OCI-M2 (cell line): ENCODE results near the gene IGFBP1.
"Not testable (repeated sequence)": the region's sequence is repeated elsewhere in the genome, so short reads cannot be mapped to it uniquely, and the experiment has no call there.

Experiments used
- DNase-seq: peaks from one replicate; lab custom pipeline; 2025; ENCODE audit not compliant: unreplicated experiment; lab: John Stamatoyannopoulos, UW

IGFBP1 gene

DNA sequence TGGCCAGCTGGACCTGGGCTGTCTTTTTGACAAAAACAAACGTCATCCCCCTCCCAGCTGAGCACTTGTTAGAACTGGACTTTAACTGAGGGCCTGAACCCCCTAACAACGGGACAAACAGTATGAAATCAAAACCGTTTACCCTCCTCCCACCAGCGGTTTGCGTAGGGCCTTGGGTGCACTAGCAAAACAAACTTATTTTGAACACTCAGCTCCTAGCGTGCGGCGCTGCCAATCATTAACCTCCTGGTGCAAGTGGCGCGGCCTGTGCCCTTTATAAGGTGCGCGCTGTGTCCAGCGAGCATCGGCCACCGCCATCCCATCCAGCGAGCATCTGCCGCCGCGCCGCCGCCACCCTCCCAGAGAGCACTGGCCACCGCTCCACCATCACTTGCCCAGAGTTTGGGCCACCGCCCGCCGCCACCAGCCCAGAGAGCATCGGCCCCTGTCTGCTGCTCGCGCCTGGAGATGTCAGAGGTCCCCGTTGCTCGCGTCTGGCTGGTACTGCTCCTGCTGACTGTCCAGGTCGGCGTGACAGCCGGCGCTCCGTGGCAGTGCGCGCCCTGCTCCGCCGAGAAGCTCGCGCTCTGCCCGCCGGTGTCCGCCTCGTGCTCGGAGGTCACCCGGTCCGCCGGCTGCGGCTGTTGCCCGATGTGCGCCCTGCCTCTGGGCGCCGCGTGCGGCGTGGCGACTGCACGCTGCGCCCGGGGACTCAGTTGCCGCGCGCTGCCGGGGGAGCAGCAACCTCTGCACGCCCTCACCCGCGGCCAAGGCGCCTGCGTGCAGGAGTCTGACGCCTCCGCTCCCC is at the start of gene IGFBP1:
TSS of gene IGFBP1 (plus strand) at position 304 of the 808 bp plus-strand sequence. CDS start at position 469, 165 bp downstream.
- DNase-seq = no peak

DNA sequence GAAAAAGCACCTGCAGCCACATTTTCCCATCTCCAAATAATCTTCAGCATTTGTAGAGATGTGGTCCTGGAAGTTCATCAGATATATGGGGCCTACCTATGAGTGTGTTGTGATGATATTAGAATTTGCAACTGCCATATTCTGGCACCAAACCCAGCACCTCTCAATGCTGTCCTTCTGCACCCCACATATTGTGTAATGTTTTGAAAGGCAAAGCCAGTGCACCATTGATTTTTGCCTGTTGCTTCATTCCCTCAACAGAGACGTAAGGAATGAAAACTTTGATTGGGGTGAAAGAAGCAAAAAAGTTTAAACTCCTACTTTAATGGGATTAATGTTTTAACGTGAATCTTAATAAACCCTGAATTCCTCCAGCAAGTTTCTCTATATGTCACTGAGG is 49.4 kb upstream of the IGFBP1 start:
- DNase-seq = not testable (repeated sequence)

DNA sequence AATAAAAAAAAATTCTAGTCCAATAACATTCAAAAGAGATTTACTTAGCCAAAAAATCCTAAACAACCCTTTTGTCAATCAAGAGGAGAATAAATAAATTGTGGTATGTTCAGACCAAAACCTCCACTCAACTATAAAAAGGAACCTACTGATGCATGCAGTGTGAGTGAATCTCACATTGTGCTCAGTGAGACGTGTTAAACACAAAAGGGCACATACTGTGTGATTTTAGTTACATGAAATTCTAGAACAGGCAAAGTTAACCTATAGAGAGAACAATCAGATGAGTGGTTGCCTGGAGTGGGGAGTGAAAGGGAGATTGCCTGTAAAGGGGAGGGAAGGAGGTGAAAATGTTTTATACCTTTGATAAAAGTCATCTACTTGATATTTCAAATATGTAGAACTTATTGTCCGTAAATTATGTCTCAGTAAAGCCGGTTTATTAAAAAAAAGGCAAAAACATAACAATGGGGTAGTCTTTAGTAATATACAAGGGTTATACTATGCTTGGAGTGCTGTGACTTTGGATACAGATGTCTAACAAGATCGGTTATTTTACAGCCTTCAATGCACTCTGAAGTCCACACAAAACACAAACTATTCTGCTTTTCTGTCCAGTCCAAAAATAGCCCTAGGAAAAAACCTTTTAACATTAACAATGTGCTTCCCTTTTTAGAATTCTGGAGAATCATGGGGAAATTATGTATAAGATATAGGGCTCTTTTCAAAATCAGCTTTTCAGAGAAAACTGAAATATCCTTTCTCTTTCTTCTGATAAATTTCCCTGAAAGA is 46.2 kb upstream of the IGFBP1 start:
- not testable (repeated sequence) for DNase-seq

DNA sequence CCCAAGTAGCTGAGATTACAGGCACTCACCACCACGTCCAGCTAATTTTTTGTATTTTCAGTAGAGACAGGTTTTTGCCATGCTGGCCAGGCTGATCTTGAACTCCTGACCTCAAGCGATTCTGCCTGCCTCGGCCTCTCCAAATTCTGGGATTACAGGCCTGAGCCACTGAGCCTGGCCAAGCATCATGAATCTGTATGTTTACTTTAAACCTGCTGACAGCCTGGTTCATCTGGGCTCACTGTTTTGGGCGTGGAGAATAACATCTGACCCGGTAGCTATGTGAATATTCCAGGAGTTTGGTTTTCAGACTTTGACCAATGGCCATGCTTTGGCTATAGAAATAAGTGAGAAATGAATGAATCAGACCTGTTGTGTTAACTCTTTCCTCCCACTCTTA is 41.8 kb upstream of the IGFBP1 start:
- not testable (repeated sequence) for DNase-seq

DNA sequence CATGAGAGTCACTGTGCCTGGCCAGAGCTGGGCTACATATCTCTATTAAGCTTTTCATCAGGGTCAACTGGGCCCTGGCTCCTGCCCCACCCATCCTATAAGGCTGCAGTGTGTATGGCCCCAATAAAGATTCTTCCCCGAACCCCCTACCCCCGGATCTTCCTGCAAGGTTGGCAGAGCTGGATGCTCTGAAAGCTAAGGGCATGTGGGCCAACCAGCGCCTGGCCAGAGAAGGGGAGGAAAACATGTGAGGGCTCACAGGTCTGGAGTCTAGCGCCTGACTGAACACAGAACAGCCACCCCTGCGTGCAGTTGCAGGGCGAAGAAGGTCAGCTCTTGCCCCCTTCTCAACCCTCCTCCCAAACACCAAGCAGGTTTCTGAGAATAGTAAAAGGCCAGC is 39.6 kb upstream of the IGFBP1 start:
- not testable (repeated sequence) for DNase-seq

DNA sequence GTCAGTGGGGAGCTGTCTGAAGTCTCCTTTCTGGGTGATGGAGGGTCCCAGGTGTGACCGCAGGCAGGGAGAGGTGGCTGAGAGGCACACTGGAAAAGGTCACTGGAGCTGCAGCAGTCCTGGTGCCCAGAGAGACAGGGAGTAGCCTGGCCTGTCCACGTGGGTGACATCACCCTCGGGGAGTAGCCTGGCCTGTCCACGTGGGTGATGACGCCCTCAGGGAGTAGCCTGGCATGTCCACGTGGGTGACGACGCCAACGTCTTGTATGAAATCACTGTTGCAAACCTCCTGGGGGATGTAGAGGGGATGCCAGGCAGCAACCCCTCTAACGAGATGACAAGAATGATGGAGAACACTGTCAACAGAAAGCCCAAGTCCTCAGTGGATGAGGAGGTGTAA is 35.3 kb upstream of the IGFBP1 start:
- not testable (repeated sequence) for DNase-seq

DNA sequence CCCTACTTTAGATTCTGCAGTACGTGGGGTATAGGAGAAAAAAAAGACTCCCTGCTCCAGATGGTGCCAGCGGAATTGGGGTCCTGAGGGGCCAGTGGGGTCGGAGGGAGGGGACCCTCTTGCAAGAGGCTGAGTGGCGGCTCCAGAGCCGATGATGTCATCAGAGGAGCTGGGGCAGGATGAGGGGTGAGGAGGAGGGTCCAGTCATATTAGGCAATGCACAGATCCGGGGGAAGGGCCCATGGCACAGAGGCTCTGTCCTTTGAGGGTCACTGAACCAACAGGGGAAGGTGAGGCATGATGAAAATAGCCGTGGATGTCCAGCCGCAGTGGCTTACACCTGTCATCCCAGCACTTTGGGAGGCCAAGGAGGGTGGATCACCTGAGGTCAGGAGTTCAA is 34.8 kb upstream of the IGFBP1 start:
- DNase-seq = not testable (repeated sequence)

DNA sequence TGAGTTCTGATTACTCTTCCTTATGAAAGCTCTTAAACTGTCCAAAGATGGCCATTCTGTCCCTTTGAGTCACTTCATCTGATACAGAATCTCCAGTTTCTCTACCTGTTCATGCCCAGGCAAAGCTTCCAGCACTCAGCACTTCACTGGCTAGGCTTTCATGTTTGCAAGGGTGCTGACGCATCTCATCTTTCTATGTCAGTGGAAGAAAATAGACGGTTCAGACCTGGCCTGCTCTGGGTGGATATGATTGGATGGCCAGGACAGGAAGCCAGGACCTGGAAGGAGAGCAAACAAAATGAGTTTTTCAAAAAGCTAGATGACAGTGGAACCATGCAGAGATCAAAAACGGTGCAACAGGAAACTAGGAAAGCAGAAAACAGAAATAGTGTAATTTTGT is 32.6 kb upstream of the IGFBP1 start:
- not testable (repeated sequence) for DNase-seq

DNA sequence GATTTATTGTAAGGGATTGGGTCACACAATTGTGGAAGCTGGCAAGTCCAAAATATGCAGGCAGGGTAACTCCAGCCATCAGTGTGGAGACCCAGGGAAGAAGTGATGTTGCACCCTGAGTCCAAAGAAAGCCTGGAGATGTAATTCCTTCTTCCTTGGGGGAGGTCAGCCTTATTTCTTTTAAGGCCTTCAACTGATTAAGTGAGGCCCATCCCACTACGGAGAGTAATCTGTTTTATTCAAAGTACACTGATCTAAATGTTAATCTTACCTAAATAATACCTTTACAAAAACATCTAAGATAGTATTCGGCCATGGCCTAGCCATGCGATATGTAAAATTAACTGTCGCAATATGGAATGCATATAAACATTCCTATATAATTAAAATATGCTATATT is 31.4 kb upstream of the IGFBP1 start:
- DNase-seq = not testable (repeated sequence)

DNA sequence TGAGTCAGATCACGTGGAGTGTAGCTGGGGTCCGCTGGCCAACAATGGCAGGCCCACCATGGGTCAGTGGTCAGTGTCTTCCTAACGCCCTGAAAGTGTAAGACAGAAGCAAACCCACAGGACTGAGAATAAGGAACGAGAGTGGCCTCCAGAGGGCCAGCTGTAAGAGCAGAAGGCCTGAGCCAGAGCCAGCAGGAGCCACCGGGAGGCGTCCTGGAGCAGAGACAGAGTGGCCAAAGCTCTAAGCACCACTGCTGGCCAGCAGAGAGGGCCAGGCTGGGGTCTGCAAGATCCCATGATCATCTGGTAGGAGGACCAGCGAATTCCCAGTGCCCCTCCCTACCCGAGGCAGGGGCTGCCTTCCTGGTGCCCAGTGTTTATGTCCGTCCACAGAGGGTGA is 24.6 kb upstream of the IGFBP1 start:
- no peak for DNase-seq

DNA sequence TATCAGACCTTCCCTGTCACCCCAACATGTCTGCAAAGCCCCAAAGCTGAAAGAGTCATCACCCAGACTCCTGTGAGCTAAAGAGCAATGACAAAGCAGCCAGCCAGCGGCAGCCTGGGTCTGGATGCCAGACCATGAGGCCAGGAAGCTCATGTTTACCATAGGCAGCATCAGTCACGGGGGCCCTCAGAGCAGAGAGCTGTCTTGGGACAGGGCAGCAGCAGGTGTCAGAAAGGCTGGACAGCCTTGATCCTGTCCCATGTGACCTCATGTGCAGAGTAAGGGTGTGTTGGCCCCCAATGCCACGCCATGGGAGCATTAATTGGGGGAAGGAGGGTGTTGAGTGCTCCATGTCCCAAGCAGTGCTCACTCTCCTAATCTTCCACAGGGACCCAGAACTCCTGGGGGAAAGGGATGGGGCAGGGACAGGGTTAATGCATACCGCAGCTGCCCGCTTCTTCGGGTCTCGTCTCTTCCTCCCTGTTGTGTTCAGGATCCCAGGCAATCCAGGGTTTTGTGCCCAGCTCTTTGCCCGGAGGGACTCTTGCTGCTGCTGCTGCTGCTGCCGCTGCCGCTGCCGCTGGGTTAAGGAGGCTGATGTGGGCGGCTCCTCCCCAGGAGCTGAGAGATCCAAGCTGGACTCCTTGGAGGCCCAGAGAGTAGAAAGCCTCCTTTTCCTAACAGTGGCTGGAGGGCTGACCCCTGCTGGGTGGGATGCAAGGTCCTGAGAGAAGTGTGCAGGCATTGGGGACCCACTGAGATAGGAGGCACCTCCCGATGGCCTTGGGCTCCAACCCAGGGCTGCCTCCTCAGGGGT is 22.5 kb upstream of the IGFBP1 start:
- DNase-seq = no peak

DNA sequence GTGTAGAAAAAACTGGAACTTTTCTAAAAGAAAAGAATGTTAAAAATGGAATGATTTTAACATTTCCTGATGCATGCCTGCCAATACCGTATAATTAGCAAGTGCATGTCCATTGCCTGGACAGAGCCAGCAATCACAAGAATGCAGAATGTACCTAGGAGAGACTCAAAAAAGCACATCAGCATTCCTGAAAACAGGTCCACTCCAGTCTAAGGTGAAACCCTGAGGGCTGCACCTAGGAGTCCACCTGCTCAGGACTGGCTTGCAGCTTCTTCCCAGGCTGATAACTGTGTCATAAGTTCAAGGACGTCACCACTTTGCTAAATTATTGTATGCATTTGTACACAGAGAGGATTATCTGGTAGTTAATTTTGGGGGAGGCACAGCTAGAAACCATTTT is 20.8 kb upstream of the IGFBP1 start:
- no peak for DNase-seq

DNA sequence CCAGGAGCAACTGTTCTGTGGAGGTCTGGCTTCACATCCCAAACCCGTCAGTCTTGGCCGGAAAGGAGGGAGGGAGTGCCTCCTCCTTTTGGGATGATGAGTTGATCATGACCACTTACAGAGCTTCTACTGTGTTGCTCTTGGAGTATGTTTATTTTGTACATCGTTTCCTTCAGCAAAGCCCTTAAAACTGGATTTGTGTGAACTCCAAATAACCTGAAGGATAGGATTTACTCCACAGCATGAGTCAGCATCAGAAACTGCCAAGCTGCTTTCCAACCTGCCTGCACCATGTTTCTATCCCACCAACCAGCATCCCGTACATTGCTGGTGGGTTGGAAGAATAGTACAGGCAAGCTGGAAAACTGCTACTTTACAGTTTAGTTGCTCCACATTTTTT is 18.9 kb upstream of the IGFBP1 start:
- DNase-seq = no peak

DNA sequence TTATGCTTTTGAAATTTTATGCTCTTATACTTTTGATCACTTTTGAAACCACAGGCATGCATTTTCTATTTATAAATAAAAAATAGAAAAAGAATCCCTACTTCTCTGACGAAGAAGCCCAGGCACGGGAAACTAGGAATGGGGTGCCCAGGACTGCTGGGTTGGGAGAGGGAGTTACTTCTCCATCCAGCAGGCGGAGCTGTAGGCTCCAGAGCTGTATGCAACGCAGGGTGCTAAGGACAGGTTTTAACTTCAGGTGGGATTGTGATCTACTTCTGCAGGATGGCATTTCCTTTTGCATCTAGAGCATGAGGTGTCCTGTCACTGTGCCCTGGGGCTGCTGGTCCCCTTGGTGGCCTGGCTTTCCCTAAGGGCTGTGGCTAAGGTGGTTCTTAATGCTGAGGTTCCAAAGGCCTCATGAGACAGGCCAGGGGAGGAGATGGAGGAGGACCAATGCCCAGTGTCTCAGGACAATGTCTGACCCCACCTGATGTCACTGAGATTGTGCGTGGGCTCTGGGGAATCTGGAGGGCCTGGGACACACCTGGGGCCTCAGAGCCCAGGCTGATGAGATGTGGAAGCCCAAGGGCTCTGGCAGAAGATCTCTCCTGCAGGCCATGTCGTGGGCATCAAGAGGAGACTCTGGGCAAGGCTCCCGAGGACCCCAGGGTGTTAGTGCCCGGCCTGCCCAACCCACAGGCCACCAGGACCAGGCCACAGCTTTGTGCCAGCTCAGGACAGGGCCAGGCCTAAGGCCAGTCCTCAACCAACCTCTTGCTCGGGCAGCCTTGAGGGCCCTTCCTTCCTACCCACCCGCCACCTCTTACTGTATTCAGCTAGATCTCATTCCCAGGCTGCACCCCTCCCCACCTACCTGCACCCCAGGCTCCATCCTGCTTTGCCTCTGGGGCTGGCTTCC is 15.9 kb upstream of the IGFBP1 start:
- no peak for DNase-seq

DNA sequence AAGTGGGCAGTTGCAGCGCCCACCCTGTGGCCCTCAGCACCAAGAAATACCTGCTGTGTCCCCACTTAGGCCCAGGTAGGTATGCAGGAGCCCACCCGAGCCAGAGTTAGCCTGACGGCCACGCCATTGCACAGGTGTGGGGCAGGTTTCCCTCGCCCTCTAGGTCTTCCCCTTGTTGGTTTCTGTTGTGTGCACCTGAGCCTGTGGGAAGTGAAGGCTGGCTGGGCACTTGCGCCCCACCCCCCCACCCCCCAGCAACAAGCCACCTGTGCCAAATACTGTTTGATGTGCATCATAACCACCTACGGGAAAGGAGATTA is 15.3 kb upstream of the IGFBP1 start, which contains the start of gene CCDC201:
TSS of gene CCDC201 (minus strand) at position 48 of the 320 bp plus-strand sequence. CDS start 75 bp downstream, outside the sequence.
- no peak for DNase-seq

DNA sequence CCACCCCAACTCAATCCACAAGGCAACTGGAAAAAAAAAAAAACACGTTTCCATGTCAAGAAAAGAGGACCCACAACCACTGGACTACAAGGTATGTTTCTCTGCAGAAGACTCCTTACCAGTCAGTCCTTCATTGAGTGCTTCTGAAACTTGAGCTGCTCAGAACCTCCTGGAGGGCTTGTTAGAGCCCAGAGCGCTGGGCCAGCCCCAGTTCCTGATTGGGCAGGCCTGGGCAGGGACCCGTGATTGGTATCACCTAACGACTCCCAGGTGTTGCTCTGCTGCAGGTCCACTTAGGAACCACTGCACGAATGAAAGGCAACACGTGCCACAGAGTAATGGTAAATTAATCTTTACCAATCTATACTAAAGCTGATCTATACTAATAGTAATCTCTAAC is 14.9 kb upstream of the IGFBP1 start:
- no peak for DNase-seq

DNA sequence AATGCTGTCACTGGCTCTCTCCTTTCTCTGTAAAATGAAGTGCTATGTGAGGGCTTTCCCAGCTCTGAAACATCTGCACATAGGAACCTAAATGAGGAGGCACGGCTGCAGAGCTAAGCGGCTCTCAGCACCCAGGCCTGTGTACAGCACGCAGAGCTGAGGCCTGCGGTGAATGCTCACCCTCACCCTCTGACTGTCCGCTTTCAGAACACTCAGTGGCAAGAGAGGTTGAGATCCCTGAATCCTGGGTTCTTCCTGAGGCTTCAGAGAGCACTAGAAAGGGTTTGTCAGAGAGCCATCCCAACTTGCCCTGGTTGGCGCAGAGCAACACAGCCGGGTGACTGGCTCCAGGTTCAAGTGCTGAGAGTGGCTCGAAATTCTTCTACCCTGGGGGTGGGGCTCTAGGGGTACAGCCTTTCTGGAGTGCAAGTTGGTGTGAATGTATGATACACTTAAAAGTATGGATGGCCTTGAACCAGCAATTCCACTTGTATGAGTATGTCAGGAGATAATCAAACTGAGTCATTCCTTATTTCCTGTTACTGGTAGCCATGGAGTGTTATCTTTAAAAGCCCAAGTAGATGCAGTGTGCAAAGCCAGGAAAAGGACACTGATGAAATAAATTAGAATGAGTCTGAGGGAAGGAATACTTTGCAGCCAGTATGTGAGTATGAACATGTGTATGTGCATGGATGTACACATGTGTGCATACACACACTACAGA is 13.7 kb upstream of the IGFBP1 start:
- no peak for DNase-seq

DNA sequence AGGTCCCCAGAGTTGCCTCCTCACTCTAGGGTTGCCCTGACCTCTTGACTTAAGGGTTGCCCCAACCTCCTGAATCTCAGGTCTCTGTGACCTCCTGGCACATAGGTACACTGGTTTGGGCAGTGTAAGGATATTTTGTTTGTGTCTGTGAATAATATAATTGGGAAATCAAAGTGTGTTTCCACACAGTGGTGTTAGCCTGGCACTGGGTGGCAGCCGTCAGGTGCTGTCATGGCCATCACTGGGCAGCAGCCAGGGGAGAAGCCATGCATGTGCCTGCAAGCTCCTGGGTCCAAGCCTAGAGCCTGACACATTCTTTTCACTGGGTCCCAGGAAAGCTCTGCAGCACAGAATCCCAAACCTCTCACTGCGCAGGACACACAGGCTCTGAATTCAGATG is 11.8 kb upstream of the IGFBP1 start:
- no peak for DNase-seq

DNA sequence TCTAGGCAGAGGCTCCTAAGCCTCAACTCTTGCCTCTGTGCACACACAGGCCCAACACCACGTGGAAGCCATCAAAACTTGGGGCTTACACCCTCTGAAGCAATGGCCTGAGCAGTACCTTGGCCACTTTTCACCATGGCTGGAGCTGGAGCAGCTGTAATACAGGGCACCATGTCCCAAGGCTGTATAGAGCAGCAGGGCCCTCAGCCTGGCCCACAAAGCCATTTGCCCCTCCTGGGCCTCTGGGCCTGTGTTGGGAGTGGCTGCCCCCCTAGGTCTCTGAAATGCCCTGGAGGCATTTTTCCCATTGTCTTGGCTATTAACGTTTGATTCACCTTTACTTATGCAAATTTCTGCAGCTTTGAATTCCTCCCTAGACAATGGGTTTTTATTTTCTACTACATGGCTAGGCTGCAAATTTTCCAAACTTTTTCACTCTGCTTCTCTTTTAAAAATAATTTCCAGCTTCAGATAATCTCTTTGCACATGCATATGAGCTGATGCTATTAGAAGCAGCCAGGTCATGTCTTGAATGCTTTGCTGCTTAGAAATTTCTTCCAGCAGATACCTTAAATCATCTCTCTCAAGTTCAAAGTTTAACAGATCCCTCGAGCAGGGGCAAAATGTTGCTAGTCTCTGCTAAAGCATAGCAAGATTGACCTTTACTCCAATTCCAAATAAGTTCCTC is 9.7 kb upstream of the IGFBP1 start:
- no peak for DNase-seq
